LNCAP (cell line): ENCODE data around the gene ZC3H15.

ENCODE experiments used
- TF ChIP-seq, protein P1 (sequence below): fragments of 450-650 bp; IDR thresholded peaks from 2 replicates; pipeline ENCODE4 v1.5.1; 2017; ENCODE audit warnings: mild to moderate bottlenecking

The ZC3H15 gene

DNA sequence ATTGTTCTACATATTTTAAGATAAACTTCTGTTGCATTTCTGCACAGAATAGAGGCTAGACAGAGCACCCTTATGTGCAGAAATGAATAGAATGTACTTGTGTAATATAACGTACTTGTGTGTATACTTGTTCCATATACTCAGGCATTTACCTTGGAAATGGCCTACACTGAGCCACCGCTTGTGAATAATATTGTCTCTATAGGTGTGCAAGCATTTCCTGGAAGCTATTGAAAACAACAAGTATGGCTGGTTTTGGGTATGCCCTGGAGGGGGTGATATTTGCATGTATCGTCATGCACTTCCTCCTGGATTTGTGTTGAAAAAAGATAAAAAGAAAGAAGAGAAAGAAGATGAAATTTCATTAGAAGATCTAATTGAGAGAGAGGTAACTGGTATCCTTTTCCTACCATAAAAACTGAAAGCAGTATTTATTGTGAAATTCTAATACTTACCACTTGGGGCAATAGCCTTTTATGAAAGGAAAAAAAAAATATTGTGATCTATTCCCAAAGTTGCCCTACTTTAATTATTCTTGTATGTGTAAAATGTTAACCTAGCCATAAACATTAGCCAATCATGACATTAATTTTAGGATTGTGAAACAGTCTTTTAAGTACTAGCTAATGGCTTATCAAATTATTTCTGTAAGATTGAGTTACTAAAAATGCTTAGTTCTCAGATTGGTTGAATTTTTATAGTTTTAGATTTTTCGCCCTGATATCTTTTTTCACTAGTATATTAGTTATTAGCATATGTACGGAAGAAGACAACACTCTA lies 18.0 kb downstream of the ZC3H15 start:
- TF ChIP-seq, protein P1, sequence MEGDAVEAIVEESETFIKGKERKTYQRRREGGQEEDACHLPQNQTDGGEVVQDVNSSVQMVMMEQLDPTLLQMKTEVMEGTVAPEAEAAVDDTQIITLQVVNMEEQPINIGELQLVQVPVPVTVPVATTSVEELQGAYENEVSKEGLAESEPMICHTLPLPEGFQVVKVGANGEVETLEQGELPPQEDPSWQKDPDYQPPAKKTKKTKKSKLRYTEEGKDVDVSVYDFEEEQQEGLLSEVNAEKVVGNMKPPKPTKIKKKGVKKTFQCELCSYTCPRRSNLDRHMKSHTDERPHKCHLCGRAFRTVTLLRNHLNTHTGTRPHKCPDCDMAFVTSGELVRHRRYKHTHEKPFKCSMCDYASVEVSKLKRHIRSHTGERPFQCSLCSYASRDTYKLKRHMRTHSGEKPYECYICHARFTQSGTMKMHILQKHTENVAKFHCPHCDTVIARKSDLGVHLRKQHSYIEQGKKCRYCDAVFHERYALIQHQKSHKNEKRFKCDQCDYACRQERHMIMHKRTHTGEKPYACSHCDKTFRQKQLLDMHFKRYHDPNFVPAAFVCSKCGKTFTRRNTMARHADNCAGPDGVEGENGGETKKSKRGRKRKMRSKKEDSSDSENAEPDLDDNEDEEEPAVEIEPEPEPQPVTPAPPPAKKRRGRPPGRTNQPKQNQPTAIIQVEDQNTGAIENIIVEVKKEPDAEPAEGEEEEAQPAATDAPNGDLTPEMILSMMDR: peak; percentile 57

- TF ChIP-seq, protein P1: no peak
Observed at GRCh38 chr2:186508263-186508662, 22.2 kb downstream of the ZC3H15 start.

GRCh38 chr2:186515376-186515775 lies 29.3 kb downstream of the ZC3H15 start:
- TF ChIP-seq, protein P1: no peak

- TF ChIP-seq, protein P1: no peak
Observed at GRCh38 chr2:186516396-186516795, 30.3 kb downstream of the ZC3H15 start.

DNA sequence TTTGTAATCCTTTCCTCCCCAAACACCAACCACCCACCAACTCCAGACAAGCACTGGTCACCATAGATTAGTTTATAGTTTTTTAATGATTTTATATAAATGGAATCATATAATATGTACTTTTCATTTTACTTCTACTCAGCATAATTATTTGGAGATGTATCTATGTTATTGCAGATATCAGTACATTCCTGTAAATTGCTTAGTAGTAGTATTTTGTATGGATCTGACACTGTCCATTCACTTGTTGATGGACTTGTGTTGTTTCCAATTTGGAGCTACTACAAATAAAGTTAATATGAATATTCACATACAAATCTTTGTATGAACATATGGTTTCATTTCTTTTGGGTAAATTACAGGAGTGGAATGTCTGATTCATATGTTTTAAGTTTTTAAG lies 31.0 kb downstream of the ZC3H15 start:
- TF ChIP-seq, protein P1: no peak

DNA sequence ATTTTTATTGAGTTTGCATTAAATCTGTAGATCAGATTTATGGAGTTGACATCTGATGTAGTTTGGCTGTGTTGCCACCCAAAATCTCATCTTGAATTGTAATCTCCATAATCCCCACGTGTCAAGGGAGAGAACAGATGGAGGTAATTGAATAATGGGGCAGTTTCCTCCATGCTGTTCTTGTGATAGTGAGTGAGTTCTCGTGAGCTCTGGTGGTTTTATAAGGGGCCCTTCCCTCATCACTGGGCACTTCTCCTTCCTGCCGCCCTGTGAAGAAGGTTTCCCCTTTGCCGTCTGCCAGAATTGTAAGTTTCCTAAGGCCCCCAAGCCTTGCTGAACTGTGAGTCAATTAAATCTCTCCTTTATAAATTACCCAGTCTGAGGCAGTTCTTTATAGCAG lies 32.2 kb downstream of the ZC3H15 start:
- TF ChIP-seq, protein P1: no peak

DNA sequence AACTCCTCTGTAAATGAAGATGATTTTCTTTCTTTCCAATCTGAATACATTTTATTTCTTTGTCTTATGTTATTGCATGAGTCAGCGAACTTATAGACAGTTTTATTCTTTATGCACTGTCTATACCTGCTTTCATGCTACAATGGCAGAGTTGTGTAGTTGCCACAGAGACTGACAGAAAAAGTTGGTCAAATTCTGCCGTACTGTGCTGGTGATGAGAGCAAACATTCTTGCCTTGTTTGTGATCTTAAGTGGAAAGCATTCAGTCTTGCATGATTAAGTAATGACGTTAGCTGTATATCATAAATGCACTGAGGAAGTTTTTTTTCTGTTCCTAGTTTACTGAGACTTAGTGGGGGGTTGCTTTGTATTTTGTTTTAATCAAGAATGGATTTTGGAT lies 32.9 kb downstream of the ZC3H15 start:
- TF ChIP-seq, protein P1: no peak

DNA sequence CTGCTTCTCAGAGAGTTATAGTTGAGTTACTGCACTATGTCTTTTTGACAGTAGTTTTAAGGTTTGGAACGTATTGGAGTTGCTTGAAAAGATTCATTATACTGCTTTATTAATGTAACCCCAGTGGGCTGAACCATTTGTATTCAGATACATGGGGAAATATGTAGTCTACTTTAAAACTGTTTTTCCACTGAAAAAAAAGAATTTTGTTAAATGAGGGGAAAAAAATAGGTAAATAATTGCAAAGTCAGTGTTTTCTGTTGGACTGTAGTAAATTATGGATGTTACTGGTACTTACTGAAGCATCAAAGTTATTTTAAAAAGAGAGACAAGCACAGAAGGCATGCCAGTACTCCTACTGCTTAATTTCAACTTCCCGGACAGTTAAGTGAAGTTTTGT lies 36.4 kb downstream of the ZC3H15 start:
- TF ChIP-seq, protein P1: no peak
